Right ventricle myocardium superior (tissue), 1 donor: ENCODE data around the gene SMCR8. TPM values are rescaled to one million over a fixed set of nuclear protein-coding genes. Genes with fewer than 3 reads are reported as not detected.
"Not testable (repeated sequence)": the region's sequence is repeated elsewhere in the genome, so short reads cannot be mapped to it uniquely, and the experiment has no call there.

Experiments used
- ATAC-seq: fragments of 200-7000 bp; cut with Tn5 transposase; one replicate; pipeline ENCODE4 v1.9.1; 2020; ENCODE audit warnings: mild to moderate bottlenecking; ENCODE audit not compliant: poor library complexity
- DNase-seq: peaks from one replicate; pipeline ENCODE4 v3.0.0-alpha.2; 2020
- intact Hi-C: fragments of 100-400 bp; cut with DNase I; formaldehyde crosslinking; loops from one replicate; pipeline ENCODE4 v1.11.2; 2022
- total RNA-seq: library from RNA; stranded (reverse); fragmentation: NEBNext Ultra II Directional; extraction: Animal tissue kit (Norgen Biotek cat#: 25700); gene quantifications from one replicate; pipeline ENCODE4 v1.2.1, GENCODE V29; 2021
- donor health status: DM: no; HTN: yes; CAD: no; lungs with severe emphysema.

SMCR8 gene
- total RNA-seq, 1 donor from 2014 or later: 11.5 TPM

DNA sequence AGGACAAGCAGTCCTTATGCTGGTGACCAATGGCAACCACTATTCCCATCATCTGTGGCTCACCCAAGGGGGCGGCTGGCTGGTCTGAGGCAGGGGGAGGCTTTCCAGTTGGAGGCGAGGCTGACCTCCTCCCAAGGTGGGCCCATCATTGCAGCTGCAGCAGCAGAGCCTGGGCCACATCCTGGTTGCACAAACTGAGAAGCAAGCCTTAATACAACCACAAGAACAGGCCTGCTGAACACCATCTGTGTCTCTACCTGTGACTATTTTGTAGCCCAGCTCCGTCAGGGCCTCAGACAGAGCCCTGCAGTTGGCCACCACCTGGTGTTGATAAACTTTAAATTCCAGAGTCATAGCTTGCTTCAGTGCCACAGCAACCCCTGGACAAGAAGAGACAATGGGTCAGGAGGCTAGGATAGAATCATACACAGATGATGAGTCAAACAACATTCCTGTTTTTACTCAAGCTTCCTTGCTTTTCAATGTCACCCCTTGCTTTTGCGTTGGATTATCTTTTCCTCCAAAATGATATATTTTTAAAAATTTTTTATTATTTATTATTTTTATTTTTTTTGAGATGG, 17.9 kb downstream of the SMCR8 start:
- ATAC-seq: no peak
- DNase-seq: no peak
- intact Hi-C loops: no loop called here

DNA sequence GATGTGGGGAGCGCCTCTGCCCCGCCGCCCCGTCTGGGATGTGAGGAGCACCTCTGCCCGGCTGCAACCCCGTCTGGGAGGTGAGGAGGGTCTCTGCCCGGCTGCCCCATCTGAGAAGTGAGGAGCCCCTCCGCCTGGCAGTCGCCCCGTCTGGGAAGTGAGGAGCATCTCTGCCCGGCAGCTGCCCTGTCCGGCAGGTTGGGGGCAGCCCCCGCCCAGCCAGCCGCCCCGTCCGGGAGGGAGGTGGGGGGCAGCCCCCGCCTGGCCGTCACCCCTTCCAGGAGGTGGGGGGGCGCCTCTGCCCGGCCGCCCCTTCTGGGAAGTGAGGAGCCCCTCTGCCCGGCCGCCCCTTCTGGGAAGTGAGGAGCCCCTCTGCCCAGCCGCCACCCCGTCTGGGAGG, 23.1 kb downstream of the SMCR8 start:
- intact Hi-C loops: not testable (repeated sequence)

DNA sequence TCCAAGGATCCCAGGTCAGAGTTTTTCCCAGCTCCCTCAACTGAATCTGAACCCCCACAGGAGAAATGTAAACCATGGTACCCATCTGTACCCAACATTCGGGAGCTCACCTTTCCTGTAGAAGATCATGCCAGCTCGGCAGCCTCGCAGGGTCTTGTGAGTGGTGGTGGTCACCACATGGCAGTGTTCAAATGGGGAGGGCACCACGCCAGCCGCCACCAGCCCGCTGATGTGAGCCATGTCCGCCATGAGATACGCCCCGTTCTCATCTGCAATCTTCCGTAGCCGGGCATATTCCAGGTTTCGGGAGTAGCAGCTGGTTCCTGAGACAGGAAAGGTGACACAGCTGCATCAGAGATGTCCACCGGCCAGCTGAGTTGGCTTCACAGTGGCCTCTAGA, 24.8 kb downstream of the SMCR8 start:
- DNase-seq: no peak
- intact Hi-C loops: no loop called here
- ATAC-seq: no peak

More for the DNA sequence above, 23.1 kb downstream of the SMCR8 start:
- ATAC-seq, DNase-seq: not testable (repeated sequence)

DNA sequence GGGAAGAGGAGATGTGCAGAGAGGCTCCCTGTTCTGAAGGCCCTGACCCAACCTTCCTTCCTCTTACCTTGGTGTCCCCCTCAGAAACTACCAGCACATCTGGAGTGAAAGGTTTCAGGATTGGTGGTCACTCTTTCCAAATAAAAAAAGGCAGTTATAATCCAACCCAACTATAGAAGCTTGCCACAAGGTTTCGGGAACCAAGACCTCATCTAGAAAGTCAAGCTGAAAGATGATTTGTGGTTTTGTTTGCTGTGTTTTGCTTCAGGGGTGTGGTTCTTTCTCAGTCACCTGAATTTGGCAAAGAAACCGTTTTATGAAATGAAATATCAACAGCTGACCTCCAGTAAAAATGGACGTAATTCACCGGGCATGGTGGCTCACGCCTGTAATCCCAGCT, 28.9 kb downstream of the SMCR8 start:
- ATAC-seq (no peak), DNase-seq (no peak)
- intact Hi-C loops: no loop called here

DNA sequence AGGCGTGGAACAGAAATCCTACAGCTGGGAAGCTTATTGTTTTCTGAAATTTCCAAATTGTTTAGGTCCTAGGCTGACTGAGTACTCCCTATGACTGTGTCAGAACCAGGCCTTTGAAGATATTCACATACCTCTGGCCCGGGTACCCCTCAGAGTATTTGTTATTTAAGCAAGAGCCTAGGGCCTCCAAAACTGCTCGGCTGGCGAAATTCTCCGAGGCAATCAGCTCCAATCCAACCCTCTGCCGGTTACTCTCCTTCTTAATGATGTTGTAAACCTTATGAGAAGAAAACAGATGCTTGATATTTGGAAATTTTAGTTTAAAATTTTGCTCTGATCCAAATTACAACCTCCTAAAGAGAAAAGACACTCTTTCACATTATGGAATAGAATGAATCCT, 38.4 kb downstream of the SMCR8 start:
- intact Hi-C loops: no loop called here
- DNase-seq: peak; percentile 4
- ATAC-seq: no peak

DNA sequence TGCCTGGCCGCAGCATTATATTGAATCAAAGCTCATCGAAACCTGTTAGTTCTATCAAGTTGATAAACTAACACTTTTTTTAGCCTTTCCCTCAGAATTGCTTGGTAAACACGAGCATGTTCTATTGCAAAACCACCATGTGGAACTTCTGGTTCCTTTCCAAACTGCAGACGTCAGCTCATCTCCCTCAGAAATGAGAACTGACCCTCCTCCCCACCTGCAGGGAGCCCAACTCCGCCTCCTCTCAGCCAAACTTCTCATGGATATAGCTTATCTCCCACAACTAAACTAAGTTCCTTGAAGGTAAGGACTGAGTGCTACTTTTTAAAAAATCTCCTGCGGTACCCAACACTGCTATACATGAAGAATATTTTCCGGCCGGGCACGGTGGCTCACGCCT, 41.5 kb downstream of the SMCR8 start:
- DNase-seq (peak; percentile 61), ATAC-seq (peak; percentile 88)
- intact Hi-C loops: no loop called here

DNA sequence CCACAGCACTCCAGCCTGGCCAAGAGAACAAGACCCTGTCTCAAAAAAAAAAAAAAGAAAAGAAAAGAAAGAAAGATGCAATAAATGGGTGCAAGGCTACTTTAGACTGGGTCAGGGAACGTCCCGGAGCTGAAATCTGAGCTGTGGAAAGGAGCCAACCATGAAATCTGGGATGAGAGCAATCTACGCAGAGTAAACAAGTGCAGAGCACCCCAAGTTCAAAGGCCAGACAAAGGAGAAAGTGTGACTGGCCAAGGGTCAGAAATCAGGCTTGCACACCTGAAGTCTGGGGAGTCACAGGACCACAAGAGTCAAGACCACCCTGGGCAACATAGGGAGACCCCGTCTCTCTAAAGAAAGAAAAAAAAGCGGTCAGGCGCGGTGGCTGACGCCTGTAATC, 45.4 kb downstream of the SMCR8 start:
- no peak for DNase-seq
- intact Hi-C loops: no loop called here
- ATAC-seq: no peak

DNA sequence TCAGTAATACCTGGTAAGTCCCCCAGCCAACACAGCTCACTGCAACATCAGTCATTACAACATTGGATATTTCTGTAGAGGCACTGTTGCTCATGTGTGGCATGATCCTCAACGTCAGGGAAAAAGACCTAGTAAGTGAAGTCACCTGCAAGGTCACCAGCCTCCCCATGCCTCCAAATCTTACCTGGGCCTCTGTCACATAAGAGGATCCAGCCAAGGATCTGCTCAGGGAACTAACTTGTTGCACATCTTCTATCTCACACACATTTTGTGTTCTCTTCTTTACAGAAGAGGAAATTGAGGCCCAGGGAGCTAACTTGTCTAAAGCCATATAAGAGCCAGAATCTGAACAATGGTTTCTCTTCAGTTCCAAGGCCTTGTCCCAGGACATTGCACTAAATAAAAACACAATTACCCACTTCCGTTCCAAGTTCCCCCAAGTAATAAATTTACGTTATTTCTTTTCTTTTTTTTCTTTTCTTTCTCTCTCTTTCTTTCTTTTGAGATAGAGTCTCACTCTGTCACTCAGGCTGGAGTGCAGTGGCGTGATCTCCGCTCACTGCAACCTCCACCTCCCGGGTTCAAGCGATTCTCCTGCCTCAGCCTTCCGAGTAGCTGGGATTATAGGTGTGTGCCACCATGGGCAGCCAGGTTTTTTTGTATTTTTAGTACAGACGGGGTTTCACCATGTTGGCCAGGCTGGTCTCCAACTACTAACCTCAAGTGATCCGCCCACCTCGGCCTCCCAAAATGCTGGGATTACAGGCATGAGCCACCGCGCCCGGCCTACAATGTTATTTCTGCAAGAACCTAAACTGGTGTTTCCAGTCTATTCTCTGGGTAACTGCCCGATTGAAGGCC, 47.0 kb downstream of the SMCR8 start:
- DNase-seq: no peak
- intact Hi-C loops: no loop called here
- no peak for ATAC-seq

DNA sequence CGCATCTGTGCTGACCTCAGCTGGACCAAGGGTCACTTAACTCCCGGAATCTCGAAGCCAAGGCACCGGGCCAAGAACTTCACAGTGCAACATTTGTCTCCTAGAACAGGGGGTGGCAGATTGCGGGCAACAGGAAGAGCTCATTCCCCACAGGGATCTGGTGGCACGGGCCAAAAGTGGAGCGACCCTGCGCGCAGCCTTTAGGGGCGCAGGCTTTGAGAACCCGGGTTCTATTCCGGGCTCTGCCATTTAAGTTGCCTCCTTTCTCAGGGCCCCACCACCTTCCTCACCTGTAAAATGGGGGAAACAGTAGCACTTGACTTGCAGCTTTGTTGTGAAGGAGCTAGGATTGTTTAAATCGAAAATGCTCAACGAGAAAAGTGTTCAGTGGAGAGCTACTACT, 47.6 kb downstream of the SMCR8 start:
- peak; percentile 51 for ATAC-seq
- intact Hi-C loops: no loop called here
- DNase-seq: peak; percentile 88

DNA sequence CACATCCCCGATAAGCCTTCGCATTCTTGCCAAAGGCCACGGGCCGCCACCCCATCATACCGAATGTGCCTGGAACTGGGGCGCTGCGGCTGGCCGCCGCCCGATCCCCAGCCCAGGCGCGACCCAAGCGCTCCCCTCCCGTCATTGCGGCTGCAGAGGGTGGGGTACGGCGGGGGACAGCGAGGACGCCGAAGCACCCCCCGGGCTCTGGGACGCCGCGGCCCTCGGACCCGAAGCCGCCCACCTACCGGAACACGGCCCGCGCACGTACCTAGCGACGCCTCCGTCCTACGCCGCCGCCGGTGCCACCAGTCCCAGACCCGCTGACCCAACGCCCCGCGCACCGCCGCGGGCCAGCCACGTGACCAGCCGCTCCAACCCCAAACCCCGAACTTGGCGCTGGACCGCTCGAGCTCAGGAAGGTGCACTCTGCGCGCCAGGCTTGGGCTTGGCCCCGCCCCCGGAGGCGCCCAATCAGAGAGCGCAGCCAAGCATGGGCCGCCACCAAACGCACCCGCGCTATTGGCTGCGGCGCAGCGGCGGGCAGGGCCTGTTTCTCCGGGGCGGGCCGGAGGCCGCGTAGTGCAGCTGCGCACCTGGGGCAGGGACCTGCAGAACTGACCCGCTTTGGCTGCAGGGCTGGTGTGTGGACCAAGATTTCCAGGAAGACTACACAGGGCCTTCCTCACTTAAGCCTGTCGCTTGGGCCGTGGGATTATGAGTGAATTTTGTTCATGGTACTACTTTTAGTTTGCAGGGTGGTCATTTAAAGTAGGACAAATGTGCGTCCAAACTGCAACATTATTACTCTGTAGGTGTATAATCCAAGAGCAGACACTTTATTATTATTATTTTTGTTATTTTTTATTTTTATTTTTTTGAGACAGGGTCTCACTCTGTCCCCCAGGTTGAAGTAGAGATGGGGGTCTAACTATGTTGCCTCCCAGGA, 48.3 kb downstream of the SMCR8 start, which contains the start of gene SHMT1:
Gene SHMT1 (minus strand): TSS at position 450 of the 949 bp plus-strand sequence. CDS start 7,569 bp downstream, outside the sequence.
- ATAC-seq: peak; percentile 100
- intact Hi-C loops: no loop called here

DNA sequence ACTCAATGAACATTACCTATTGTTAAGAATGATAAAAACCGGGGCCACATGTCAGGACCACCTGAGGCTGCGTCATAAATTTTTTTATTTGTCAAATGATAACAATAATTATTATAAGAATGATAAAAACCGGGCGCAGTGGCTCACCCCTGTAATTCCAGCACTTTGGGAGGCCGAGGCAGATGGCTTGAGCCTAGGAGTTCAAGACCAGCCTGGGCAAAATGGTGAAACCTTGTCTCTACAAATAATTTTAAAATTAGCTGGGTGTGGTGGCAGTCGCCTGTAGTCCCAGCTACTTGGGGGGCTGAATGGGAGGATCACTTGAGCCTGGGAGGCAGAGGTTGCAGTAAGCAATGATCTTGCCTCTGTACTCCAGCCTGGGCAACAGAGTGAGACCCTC, 49.1 kb downstream of the SMCR8 start:
- intact Hi-C loops: no loop called here
- ATAC-seq (no peak), DNase-seq (no peak)

More for the DNA sequence above, 48.3 kb downstream of the SMCR8 start, which contains the start of gene SHMT1:
- peak; percentile 98 for DNase-seq

DNA sequence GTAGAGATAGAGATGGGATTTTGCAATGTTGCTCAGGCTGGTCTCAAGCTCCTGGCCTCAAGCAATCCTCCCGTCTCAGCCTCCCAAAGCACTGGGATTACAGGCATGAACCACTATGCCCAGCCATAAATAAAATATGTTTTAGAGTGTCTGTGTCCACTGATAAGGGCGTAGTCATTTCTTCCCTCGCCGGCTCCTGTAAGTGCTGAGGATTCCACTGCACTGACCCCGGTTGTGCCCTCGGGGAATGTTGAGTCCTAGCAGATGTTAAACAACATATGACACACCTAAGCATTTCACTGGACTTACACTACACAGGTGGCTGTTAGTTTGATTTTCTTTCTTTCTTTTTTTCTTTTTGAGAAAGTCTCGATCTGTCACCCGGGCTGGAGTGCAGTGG, 53.9 kb downstream of the SMCR8 start:
- ATAC-seq: no peak
- intact Hi-C loops: no loop called here
- DNase-seq: no peak

DNA sequence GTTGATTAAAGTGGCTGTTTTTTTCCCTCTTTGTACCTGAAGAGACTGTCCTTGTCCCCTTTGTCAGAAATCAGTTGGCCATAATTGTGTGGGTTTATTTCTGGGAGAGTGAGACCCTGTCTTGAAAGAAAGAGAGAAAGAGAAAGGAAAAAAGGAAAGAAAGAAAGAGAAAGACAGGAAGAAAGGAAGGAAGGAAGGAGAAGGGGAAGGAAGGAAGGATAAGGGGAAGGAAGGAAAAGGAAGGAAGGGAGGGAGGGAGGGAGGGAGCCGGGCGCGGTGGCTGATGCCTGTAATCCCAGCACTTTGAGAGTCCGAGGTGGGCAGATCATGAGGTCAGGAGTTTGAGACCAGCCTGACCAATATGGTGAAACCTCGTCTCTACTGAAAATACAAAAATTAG, 55.7 kb downstream of the SMCR8 start:
- DNase-seq: no peak
- intact Hi-C loops: no loop called here
- ATAC-seq: no peak

DNA sequence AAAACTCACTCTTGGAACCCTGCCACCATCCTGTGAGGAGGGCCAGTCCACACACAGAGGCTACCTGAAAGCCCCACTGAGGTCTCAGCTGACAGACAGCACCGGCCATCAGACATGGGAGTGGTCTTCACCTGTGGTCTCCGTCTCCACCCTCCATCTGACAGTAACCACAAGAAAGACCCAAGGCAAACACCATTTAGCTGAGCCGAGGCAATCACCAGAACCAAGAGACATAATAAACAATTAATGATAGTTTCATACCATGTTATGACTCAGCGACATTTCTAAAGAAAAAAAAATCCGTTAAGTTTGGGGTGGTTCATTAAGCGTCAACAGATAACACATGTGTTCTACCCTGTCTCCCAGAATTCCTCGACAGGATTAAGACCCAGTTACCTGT, 56.4 kb downstream of the SMCR8 start:
- no peak for ATAC-seq
- intact Hi-C loops: no loop called here
- no peak for DNase-seq

DNA sequence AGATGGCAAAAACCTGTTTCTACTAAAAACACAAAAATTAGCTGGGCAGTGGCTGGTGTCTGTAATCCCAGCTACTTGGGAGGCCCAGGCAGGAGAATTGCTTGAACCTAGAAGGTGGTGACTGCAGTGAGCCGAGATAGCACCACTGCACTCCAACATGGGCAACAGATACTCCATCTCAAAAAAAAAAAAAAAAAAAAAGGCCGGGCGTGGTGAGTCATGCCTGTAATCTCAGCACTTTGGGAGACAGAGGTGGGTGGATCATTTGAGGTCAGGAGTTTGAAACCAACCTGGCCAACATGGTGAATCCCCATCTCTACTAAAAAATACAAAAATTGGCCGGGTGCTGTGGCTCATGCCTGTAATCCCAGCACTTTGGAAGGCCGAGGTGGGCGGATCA, 58.1 kb downstream of the SMCR8 start:
- ATAC-seq, intact Hi-C loops, DNase-seq: not testable (repeated sequence)

DNA sequence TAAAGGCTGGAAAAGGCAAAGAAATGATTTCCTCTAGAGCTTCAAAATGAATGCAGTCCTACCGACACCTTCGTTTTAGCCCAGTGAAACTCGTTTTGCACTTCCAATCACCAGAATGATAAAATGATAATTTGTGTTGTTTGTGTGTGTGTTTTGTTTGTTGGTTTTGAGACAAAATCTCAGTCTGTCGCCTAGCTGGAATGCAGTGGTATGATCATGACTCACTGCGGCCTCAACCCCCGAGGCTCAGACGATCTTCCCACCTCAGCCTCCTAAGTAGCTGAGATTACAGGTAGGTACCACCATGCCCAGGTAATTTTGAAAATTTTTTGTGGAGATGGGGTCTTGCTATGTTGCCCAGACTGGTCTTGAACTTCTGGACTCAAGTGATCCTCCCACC, 59.1 kb downstream of the SMCR8 start:
- ATAC-seq: no peak
- no peak for DNase-seq
- intact Hi-C loops: no loop called here
